Mesothelial cell of epicardium (in vitro differentiated cells): ENCODE results near the gene NAV2. TPM values are rescaled to one million over a fixed set of nuclear protein-coding genes. Genes with fewer than 3 reads are reported as not detected.

Experiments used
- DNase-seq, 2 experiments: peaks; one replicate each; pipeline ENCODE4 v3.0.0; 2021; ENCODE audit warnings: low spot score in 2 of 2; ENCODE audit not compliant: unreplicated experiment in 2 of 2
- H3K27ac Mint-ChIP-seq: 2 replicates; pipeline ENCODE4 v1.8.0; 2021; ENCODE audit warnings: mixed read lengths
- H3K27me3 Mint-ChIP-seq: 2 replicates; pipeline ENCODE4 v1.8.0; 2021; ENCODE audit warnings: low read depth, mixed read lengths
- H3K36me3 Mint-ChIP-seq: 2 replicates; pipeline ENCODE4 v1.8.0; 2021; ENCODE audit warnings: mixed read lengths
- H3K4me1 Mint-ChIP-seq: 2 replicates; pipeline ENCODE4 v1.8.0; 2021; ENCODE audit warnings: mixed read lengths
- H3K4me3 Mint-ChIP-seq: 2 replicates; pipeline ENCODE4 v1.8.0; 2021; ENCODE audit warnings: mild to moderate bottlenecking, moderate library complexity, mixed read lengths
- H3K9me3 Mint-ChIP-seq: 2 replicates; pipeline ENCODE4 v1.8.0; 2021; ENCODE audit warnings: mixed read lengths
- CTCF ChIP-seq: fragments of 200-600 bp; sonication (generic); IDR thresholded peaks from one replicate; pipeline ENCODE4 v1.5.0; 2021; ENCODE audit warnings: antibody characterized with exemption; ENCODE audit not compliant: unreplicated experiment
- total RNA-seq: library from RNA; stranded (reverse); gene quantifications from 3 replicates; pipeline ENCODE4 v1.2.1, GENCODE V29; 2021

The NAV2 gene
- total RNA-seq, 1 donor from 2014 or later, result 69.8 TPM

- H3K27me3 Mint-ChIP-seq, result no peaks in the 10 kb centered on the region
- H3K27ac Mint-ChIP-seq, result no peak overlapping the region
- no peaks in the 10 kb centered on the region for H3K4me1 Mint-ChIP-seq
- no peaks in the 10 kb centered on the region for H3K36me3 Mint-ChIP-seq
- no peak for DNase-seq
- H3K4me3 Mint-ChIP-seq, result no peak overlapping the region
- H3K9me3 Mint-ChIP-seq, result no peaks in the 10 kb centered on the region
- no peak for TF ChIP-seq CTCF
Observed at GRCh38 chr11:19746086-19746485, 33.4 kb downstream of the NAV2 start.

- Mint-ChIP-seq H3K27me3 (no peaks in the 10 kb centered on the region), H3K27ac (no peak overlapping the region), H3K4me1 (no peaks in the 10 kb centered on the region), H3K9me3 (peaks cover 4% of the 10 kb centered on the region), H3K36me3 (no peaks in the 10 kb centered on the region), H3K4me3 (no peak overlapping the region)
- no peak for TF ChIP-seq CTCF
- no peak for DNase-seq
Observed at GRCh38 chr11:19747634-19748033, 35.0 kb downstream of the NAV2 start.

GRCh38 chr11:19751055-19751454 lies 38.4 kb downstream of the NAV2 start:
- peaks cover 4% of the 10 kb centered on the region for H3K9me3 Mint-ChIP-seq
- no peak overlapping the region for H3K4me3 Mint-ChIP-seq
- no peaks in the 10 kb centered on the region for H3K36me3 Mint-ChIP-seq
- H3K27ac Mint-ChIP-seq, result no peak overlapping the region
- no peaks in the 10 kb centered on the region for H3K27me3 Mint-ChIP-seq
- H3K4me1 Mint-ChIP-seq, result no peaks in the 10 kb centered on the region
- TF ChIP-seq CTCF, result no peak
- DNase-seq, result no peak

GRCh38 chr11:19753451-19754106 lies 40.9 kb downstream of the NAV2 start:
- H3K27me3 Mint-ChIP-seq, result no peaks in the 10 kb centered on the region
- TF ChIP-seq CTCF, result no peak
- no peaks in the 10 kb centered on the region for H3K36me3 Mint-ChIP-seq
- peaks cover 4% of the 10 kb centered on the region for H3K9me3 Mint-ChIP-seq
- DNase-seq, result no peak
- no peak overlapping the region for H3K27ac Mint-ChIP-seq
- H3K4me3 Mint-ChIP-seq, result no peak overlapping the region
- H3K4me1 Mint-ChIP-seq, result no peaks in the 10 kb centered on the region

DNA sequence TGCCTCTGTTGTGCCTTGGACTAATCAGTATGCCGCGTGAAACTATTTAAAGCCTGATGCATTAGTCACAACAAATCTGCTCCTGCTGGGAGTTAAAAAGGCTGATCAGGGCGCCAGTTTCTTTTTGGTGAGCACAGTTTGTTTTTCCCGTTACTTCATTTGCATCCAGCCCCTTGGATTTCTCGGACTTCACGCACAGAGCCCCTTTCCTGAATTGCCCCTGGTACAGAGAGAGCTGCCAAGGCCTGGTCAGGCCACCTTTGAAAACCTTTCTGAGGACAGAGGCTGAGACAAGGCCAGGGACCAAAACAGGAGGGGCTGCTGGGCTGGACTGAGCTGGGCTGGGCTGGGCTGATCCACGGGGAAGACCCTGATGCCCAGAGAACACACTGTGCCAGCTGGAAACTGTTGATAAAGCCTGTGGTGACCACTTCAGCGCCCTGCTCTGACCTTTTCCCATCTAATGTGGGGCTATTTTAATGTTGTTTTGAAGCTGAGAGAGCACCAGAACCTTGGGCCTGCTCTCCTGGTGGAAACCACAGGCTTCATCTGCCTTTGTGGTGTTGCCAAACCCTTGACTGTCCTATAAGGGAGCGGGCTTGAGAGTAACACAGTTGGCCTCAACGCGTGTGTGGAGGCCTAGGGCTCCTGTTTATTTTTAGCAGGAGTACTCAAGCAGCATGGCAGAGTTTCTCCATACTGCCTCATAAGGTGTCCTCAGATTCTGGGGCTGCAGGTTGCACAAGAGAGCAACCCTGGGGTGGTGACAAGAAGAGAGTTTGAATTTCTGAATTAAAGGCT lies 44.2 kb downstream of the NAV2 start:
- no peaks in the 10 kb centered on the region for H3K36me3 Mint-ChIP-seq
- no peak overlapping the region for H3K4me3 Mint-ChIP-seq
- H3K27me3 Mint-ChIP-seq, result no peaks in the 10 kb centered on the region
- no peak overlapping the region for H3K27ac Mint-ChIP-seq
- H3K4me1 Mint-ChIP-seq, result no peaks in the 10 kb centered on the region
- TF ChIP-seq CTCF, result no peak
- no peaks in the 10 kb centered on the region for H3K9me3 Mint-ChIP-seq
- DNase-seq, result no peak
